RWPE1 (cell line): ENCODE results near the gene VRK2.

Experiments used
- CTCF ChIA-PET: fragments of 350-600 bp; sonication (Branson Sonifier 250); formaldehyde crosslinking; extraction: SDS; loops from one replicate; lab custom pipeline; 2021; lab: Yijun Ruan, JAX
- POLR2A ChIA-PET: fragments of 400-600 bp; formaldehyde crosslinking; extraction: SDS; loops from one replicate; lab custom pipeline; 2020; ENCODE audit warnings: antibody characterized with exemption; ENCODE audit not compliant: low non-redundant PET; lab: Yijun Ruan, JAX
- DNase-seq: peaks from one replicate; pipeline ENCODE4 v3.0.0; 2012; ENCODE audit warnings: low spot score
- H3K27ac ChIP-seq: fragments of 450-650 bp; 2 replicates; pipeline ENCODE4 v1.5.1; 2017
- TF ChIP-seq, protein P1 (sequence below): fragments of 450-650 bp; conservative IDR thresholded peaks from 2 replicates; pipeline ENCODE4 v1.5.1; 2017; ENCODE audit warnings: low read depth, mild to moderate bottlenecking

VRK2 gene

DNA sequence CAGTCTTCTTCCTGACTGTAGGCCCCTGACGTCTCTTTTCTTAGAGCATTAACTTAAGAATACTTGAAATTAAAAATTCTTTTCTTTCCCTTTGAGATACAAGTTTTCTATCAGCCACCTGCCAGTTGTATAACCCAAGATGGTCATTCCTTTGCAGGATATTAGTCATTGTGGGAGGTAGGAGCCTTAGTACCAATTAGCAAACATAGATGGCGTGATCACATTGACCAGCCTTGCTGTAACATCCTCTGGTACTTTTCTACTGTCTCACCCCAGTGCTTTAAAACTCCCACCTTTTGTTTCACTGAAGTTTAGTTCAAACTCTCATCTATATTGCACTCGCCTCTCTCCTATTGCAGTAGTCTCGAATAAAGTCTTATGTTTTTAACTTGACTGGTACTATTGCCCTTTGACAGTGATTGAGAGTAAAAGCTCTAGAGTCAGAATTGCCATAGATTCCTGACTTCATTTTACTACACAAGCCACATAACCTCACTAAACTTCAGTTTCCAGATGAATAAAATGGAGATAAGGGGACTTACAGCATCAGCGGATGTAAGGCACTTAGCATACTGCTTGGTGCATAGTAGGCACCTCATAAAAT is 74.1 kb downstream of the VRK2 start:
- H3K27ac ChIP-seq, result no peak overlapping the region
- ChIA-PET POLR2A (no interaction called here), CTCF (interaction anchor here (0.6 kb wide), 1 partner anchor 787 kb away, joined by 3 read pairs; no protein-coding TSS in a partner anchor)
- DNase-seq, result no peak
- TF ChIP-seq, protein P1, sequence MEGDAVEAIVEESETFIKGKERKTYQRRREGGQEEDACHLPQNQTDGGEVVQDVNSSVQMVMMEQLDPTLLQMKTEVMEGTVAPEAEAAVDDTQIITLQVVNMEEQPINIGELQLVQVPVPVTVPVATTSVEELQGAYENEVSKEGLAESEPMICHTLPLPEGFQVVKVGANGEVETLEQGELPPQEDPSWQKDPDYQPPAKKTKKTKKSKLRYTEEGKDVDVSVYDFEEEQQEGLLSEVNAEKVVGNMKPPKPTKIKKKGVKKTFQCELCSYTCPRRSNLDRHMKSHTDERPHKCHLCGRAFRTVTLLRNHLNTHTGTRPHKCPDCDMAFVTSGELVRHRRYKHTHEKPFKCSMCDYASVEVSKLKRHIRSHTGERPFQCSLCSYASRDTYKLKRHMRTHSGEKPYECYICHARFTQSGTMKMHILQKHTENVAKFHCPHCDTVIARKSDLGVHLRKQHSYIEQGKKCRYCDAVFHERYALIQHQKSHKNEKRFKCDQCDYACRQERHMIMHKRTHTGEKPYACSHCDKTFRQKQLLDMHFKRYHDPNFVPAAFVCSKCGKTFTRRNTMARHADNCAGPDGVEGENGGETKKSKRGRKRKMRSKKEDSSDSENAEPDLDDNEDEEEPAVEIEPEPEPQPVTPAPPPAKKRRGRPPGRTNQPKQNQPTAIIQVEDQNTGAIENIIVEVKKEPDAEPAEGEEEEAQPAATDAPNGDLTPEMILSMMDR, result no peak

DNA sequence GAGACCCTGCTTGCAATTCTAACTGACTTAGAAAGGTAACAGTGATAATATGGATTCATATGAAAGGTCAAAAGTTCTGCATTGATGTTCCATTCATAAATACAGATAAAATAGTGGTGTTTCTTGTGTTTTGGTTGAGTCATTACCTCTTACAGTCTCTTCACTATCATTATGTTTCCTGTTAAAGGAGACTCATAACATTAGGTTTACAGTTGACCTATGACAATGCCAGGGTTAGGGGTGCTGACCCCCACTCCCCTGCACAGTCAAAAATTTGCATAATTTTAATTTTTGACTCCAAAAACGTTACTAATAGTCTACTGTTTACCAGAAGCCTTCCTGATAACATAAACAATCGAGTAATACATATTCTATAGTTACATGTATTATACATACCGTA is 75.4 kb downstream of the VRK2 start:
- ChIA-PET POLR2A (no interaction called here), CTCF (interaction anchor here (0.6 kb wide), 1 partner anchor 41 kb away, joined by 3 read pairs; no protein-coding TSS in a partner anchor)

DNA sequence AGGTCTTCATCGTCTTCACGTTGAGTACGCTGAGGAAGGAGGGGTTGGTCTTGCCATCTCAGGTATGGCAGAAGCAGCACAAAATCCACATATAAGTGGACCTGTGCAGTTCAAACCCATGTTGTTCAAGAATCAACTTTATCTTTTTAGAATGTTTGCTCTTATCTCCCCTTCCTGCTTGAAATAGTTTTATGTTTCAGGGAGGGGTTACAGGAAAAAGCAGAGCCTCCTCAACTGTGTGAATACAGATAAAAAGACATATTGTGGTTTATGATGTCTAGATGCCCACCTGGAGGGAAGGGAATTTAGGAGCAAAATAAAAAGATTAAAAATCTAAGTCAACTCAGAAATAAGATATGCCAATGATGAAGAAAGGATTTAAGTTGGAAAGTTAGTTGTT is 75.9 kb downstream of the VRK2 start:
- no peak for DNase-seq
- ChIA-PET POLR2A (no interaction called here), CTCF (interaction anchor here (0.6 kb wide), 1 partner anchor 40 kb away, joined by 3 read pairs; no protein-coding TSS in a partner anchor)

More for the DNA sequence above, 75.4 kb downstream of the VRK2 start:
- TF ChIP-seq, protein P1, result no peak
- DNase-seq, result no peak
- H3K27ac ChIP-seq, result no peak overlapping the region

DNA sequence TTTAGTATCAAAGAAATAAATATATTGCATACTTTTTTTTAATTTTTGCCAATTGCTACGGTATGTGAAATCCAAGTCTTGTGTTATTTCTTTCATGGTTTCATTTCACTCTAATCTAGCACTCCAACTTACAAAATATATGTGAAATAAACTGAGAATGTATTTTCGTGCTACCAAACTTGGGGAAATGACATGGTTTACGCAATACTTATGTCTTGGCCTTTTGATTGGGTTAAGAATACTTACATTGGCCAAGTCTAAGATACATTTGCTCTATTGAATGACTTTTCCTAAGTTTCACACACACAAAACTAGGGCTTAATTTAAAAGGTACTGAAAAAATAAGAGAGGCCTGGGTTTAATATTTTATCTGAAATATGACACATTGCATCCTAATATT is 80.5 kb downstream of the VRK2 start:
- POLR2A ChIA-PET, result no interaction called here
- no peak for DNase-seq
- H3K27ac ChIP-seq, result no peak overlapping the region
- CTCF ChIA-PET, result no interaction called here
- TF ChIP-seq, protein P1, result no peak

More for the DNA sequence above, 75.9 kb downstream of the VRK2 start:
- TF ChIP-seq, protein P1, result no peak
- H3K27ac ChIP-seq, result no peak overlapping the region

DNA sequence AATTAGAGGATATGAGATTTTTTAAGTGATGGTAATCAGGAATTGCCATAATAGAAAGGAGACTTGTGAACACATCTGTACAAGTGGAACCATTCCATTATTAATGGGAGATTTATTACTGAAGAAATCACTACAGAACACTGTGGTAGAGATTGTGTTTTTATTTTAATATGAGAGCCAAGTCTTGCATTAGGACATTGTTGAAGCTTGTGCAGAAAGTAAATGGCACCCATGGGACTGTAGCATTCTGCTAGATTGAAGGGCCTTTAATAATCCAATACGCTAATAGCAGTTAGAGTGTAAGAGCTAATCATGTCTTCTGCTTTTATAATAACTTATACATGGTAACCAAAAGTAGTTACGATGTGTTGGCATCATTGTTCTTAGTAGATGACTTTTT is 83.6 kb downstream of the VRK2 start:
- ChIA-PET POLR2A (no interaction called here), CTCF (no interaction called here)
- H3K27ac ChIP-seq, result no peak overlapping the region
- TF ChIP-seq, protein P1, result no peak
- DNase-seq, result no peak

DNA sequence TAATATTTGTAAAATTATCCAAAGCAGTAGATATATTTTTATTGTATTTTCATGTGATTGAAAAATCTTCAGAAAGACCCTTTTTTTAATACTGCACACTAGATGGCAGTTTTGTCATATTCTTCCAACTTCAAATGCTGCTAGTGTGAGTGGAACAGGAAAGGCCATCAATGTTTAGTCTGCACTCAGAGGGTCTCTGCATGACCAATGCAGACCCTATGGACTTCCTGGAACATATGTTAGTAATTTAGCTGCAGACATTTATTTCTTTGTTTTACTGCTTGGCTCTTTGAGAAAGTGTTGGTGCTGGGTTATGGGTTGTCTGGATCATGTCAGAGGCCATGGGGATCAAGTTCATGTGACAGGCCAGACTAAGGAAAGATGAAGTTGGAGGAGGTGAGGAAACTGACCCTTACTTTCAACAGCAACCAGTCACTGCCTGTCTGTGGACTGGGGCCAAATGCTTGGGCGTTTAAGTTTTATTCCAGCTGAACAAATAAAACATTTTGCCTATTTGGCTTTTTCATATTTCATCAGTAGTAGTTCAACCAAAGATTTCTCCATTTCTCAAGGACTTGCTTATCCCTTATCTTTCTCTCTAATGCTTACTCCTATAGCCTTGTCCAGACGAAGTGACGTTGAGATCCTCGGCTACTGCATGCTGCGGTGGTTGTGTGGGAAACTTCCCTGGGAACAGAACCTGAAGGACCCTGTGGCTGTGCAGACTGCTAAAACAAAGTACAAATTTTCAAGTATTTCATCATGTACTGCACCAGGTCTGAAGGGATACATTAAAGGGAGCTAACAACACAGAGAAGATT is 84.8 kb downstream of the VRK2 start:
- CTCF ChIA-PET, result interaction anchor here (0.7 kb wide), 1 partner anchor 297 kb away, joined by 3 read pairs; no protein-coding TSS in a partner anchor
- TF ChIP-seq, protein P1, result no peak
- POLR2A ChIA-PET, result no interaction called here
- DNase-seq, result no peak
- H3K27ac ChIP-seq, result peak overlapping the region; percentile 36
